ENCODE data around the gene PLBD2. TPM values are rescaled to one million over a fixed set of nuclear protein-coding genes. Genes with fewer than 3 reads are reported as not detected.

PLBD2 gene
- total RNA-seq, 1 donor from 2014 or later = 6.8 TPM

DNA sequence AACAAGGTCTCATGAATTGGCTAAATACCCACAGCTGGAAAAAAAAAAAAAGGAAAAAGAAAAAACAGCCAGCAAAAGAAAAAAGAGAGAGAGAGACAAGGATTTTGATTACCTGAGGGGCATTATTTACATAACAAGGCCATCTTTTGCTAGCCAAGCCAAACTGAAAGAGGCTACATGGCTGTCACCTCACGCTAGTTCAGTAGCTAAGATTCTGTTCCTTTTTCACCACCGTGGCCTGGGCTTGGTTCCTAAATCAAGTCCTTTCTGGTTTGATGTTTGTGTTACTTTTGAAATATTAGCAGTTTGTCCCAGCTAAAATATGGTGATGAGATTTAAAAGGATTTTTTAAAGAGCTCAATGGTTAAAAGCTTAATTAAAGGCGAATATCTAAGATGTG, 47.3 kb downstream of the PLBD2 start:
- TF ChIP-seq CTCF (IDR thresholded peaks at IDR 0.05; ENCODE audit: insufficient read depth, low read length, severe bottlenecking) = no peak
- Histone ChIP-seq H3K4me3 (ENCODE audit: low read depth, low read length) (no peak overlapping the region), H3K36me3 (ENCODE audit: control insufficient read depth, insufficient read depth, low read length) (no peaks in the 10 kb centered on the region), H3K27me3 (ENCODE audit: control insufficient read depth, insufficient read depth, low read length) (no peaks in the 10 kb centered on the region)
- DNase-seq (ENCODE audit: low read depth) (no peak), FAIRE-seq (no peak)

GRCh38 chr12:113407931-113408600, 49.7 kb downstream of the PLBD2 start:
- Histone ChIP-seq H3K27me3 (ENCODE audit: control insufficient read depth, insufficient read depth, low read length) (no peaks in the 10 kb centered on the region), H3K36me3 (ENCODE audit: control insufficient read depth, insufficient read depth, low read length) (no peaks in the 10 kb centered on the region), H3K4me3 (ENCODE audit: low read depth, low read length) (no peak overlapping the region)
- DNase-seq (ENCODE audit: low read depth) = peak; percentile 18
- no peak for TF ChIP-seq CTCF (IDR thresholded peaks at IDR 0.05; ENCODE audit: insufficient read depth, low read length, severe bottlenecking)
- no peak for FAIRE-seq

- H3K27me3 ChIP-seq (ENCODE audit: control insufficient read depth, insufficient read depth, low read length) = no peaks in the 10 kb centered on the region
Observed at GRCh38 chr12:113408756-113409298, 50.4 kb downstream of the PLBD2 start.

DNA sequence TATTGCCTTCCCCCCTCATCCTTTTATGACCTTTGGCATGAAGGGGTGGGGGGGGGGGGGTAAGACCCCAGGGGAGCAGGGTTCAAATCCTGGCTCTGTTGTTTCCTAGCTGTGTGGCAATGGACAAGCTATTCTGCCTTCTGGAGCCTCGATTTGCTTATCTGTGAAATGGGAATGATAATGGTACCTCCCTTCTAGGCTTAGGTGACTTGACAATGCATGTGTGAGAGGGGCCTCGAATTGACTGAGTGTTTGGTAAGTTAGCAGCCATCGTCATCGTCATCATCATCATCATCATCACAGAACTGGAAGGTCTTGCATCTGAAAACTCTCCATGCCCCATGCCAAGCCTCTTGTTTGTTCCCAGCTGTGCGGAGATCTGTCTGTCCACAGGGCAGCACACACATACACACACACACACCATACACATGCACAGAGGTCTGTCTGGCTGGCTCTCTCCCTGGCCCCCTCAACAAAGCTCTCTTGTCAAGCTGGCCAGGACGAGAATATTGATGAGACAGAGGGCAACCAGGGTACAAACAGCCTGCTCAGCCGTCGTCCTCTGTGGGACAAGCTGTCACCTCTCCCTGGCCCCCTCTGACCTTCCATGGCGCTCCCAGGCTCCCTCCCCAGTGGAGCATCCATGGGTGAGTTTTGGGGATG, 51.2 kb downstream of the PLBD2 start:
- no peak for DNase-seq (ENCODE audit: low read depth)
- Histone ChIP-seq H3K4me3 (ENCODE audit: low read depth, low read length) (no peak overlapping the region), H3K36me3 (ENCODE audit: control insufficient read depth, insufficient read depth, low read length) (no peaks in the 10 kb centered on the region), H3K27me3 (ENCODE audit: control insufficient read depth, insufficient read depth, low read length) (no peaks in the 10 kb centered on the region)
- no peak for TF ChIP-seq CTCF (IDR thresholded peaks at IDR 0.05; ENCODE audit: insufficient read depth, low read length, severe bottlenecking)
- FAIRE-seq = no peak

More at GRCh38 chr12:113408756-113409298, 50.4 kb downstream of the PLBD2 start:
- Histone ChIP-seq H3K36me3 (ENCODE audit: control insufficient read depth, insufficient read depth, low read length) (no peaks in the 10 kb centered on the region), H3K4me3 (ENCODE audit: low read depth, low read length) (no peak overlapping the region)
- no peak for DNase-seq (ENCODE audit: low read depth)
- FAIRE-seq = no peak
- no peak for TF ChIP-seq CTCF (IDR thresholded peaks at IDR 0.05; ENCODE audit: insufficient read depth, low read length, severe bottlenecking)

DNA sequence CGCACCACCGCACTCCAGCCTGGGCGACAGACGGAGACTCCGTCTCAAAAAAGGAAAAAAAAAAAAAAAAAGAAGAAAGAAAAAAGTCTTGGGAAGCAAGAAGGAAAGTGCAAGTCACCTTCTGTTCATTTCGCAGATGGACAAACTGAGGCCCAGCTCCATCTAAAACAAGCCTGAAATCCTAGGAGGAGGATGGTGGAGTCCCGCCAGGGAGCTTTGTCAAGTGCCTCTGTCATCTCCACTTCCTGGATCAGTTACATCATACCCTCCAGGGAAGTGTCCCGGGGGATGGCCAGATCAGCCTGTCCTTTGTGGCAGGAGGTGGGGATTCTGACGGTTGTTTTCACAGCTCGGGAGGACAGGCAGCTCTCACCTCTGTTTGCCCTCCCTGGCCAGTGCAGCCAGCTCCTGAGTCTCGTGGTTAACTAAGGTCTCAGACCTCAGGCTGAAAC, 55.1 kb downstream of the PLBD2 start:
- FAIRE-seq (no peak), DNase-seq (ENCODE audit: low read depth) (no peak)
- TF ChIP-seq CTCF (IDR thresholded peaks at IDR 0.05; ENCODE audit: insufficient read depth, low read length, severe bottlenecking) = no peak
- H3K27me3 ChIP-seq (ENCODE audit: control insufficient read depth, insufficient read depth, low read length) = no peaks in the 10 kb centered on the region
- H3K4me3 ChIP-seq (ENCODE audit: low read depth, low read length) = no peak overlapping the region
- H3K36me3 ChIP-seq (ENCODE audit: control insufficient read depth, insufficient read depth, low read length) = no peaks in the 10 kb centered on the region

Measured in bronchial epithelial cell (primary cell).